PC-3 (cell line): ENCODE results near the gene TMEM14A. TPM values are rescaled to one million over a fixed set of nuclear protein-coding genes. Genes with fewer than 3 reads are reported as not detected.
"Not testable (repeated sequence)": the region's sequence is repeated elsewhere in the genome, so short reads cannot be mapped to it uniquely, and the experiment has no call there.

Source experiments
- ATAC-seq: fragments of 200-7000 bp; cut with Tn5 transposase; 2 replicates; pipeline ENCODE4 v1.9.1; 2020; ENCODE audit warnings: mild to moderate bottlenecking, moderate library complexity
- BruUV-seq: library from RNA; stranded (reverse); fragments of 400-500 nt; replicated peaks from 2 replicates; lab custom pipeline; 2021; lab: Mats Ljungman, UMichigan
- CTCF ChIA-PET: fragments of 300-600 bp; sonication (Branson Sonifier 250); formaldehyde crosslinking; loops from one replicate; lab custom pipeline; 2022; ENCODE audit warnings: antibody characterized with exemption; lab: Charles Lee
- POLR2A ChIA-PET: fragments of 300-600 bp; sonication (Branson Sonifier 250); formaldehyde crosslinking; loops from one replicate; lab custom pipeline; 2022; ENCODE audit warnings: antibody characterized with exemption; ENCODE audit not compliant: unreplicated experiment; lab: Charles Lee
- DNase-seq: peaks from one replicate; pipeline ENCODE4 v3.0.0-alpha.2; 2015
- H2AFZ ChIP-seq: fragments of 300-600 bp; sonication (generic); 2 replicates; pipeline ENCODE4 v1.6.0; 2016; ENCODE audit warnings: antibody characterized with exemption, low read length
- H3F3A ChIP-seq: fragments of 300-600 bp; sonication (generic); one replicate; pipeline ENCODE4 v1.6.0; 2017; ENCODE audit warnings: antibody characterized with exemption, low read length, control low read depth, mild to moderate bottlenecking; ENCODE audit not compliant: unreplicated experiment
- H3K27ac ChIP-seq: fragments of 300-600 bp; sonication (generic); 2 replicates; pipeline ENCODE4 v1.5.1; 2016; ENCODE audit warnings: mild to moderate bottlenecking, low read length
- H3K27me3 ChIP-seq: fragments of 300-600 bp; sonication (generic); 2 replicates; pipeline ENCODE4 v1.6.1; 2016; ENCODE audit warnings: low read length, mixed read lengths
- H3K36me3 ChIP-seq: fragments of 300-600 bp; sonication (generic); 2 replicates; pipeline ENCODE4 v1.6.1; 2016; ENCODE audit warnings: low read depth, mixed run types, low read length, mixed read lengths
- H3K4me1 ChIP-seq: fragments of 300-600 bp; sonication (generic); 2 replicates; pipeline ENCODE4 v1.5.1; 2016; ENCODE audit warnings: low read length; ENCODE audit not compliant: insufficient read depth
- H3K4me2 ChIP-seq: fragments of 300-600 bp; sonication (generic); 2 replicates; pipeline ENCODE4 v1.6.0; 2016; ENCODE audit warnings: low read length
- H3K4me3 ChIP-seq: fragments of 300-600 bp; sonication (generic); 2 replicates; pipeline ENCODE4 v1.5.1; 2016; ENCODE audit warnings: mild to moderate bottlenecking, low read length, mixed read lengths
- H3K79me2 ChIP-seq: fragments of 300-600 bp; sonication (generic); 2 replicates; pipeline ENCODE4 v1.6.1; 2017; ENCODE audit warnings: low read length, mixed read lengths
- H3K9ac ChIP-seq: fragments of 300-600 bp; sonication (generic); 2 replicates; pipeline ENCODE4 v1.6.0; 2016; ENCODE audit warnings: mild to moderate bottlenecking, low read length
- H3K9me2 ChIP-seq: fragments of 300-600 bp; sonication (generic); replicated peaks from 2 replicates; pipeline ENCODE4 v1.6.1; 2016; ENCODE audit warnings: mixed run types, low read length, mixed read lengths
- H3K9me3 ChIP-seq: fragments of 300-600 bp; sonication (generic); 2 replicates; pipeline ENCODE4 v1.6.1; 2016; ENCODE audit warnings: low read length, mixed read lengths
- H4K20me1 ChIP-seq: fragments of 300-600 bp; sonication (generic); 2 replicates; pipeline ENCODE4 v1.6.1; 2016; ENCODE audit warnings: low read length, mixed read lengths
- CTCF ChIP-seq: fragments of 300-600 bp; sonication (generic); conservative IDR thresholded peaks from 2 replicates; pipeline ENCODE4 v1.5.1; 2017; ENCODE audit warnings: antibody characterized with exemption, low read depth, mild to moderate bottlenecking, low read length
- EZH2 ChIP-seq: fragments of 300-600 bp; sonication (generic); IDR thresholded peaks from one replicate; pipeline ENCODE4 v1.6.1; 2017; ENCODE audit warnings: antibody characterized with exemption, mild to moderate bottlenecking, low read length; ENCODE audit not compliant: unreplicated experiment
- EZH2phosphoT487 ChIP-seq: fragments of 300-600 bp; sonication (generic); IDR thresholded peaks from 2 replicates; pipeline ENCODE4 v1.6.1; 2018; ENCODE audit warnings: mild to moderate bottlenecking, antibody characterized with exemption, low read length, borderline replicate concordance
- intact Hi-C: fragments of 100-400 bp; cut with micrococcal nuclease; formaldehyde crosslinking; loops from 2 replicates; pipeline ENCODE4 v1.9.0; 2023
- total RNA-seq: library from RNA; depleted of rRNA; stranded (reverse); fragments of >200 nt; gene quantifications from 2 replicates; pipeline ENCODE4 v1.2.3, GENCODE V29; 2014

Gene TMEM14A
- total RNA-seq, 1 experiment from 2014 or later: 65.4 TPM

GRCh38 chr6:52706001-52706400 is 35.1 kb downstream of the TMEM14A start:
- no peaks in the 10 kb centered on the region for H4K20me1 ChIP-seq
- DNase-seq: no peak
- H3K9ac ChIP-seq: no peak overlapping the region
- ATAC-seq: no peak
- TF ChIP-seq CTCF (no peak), EZH2phosphoT487 (no peak), EZH2 (no peak)
- no peaks in the 10 kb centered on the region for H3F3A ChIP-seq
- ChIA-PET POLR2A (no interaction called here), CTCF (no interaction called here)
- no peak overlapping the region for H3K4me3 ChIP-seq
- H3K27me3 ChIP-seq: no peaks in the 10 kb centered on the region
- H3K79me2 ChIP-seq: no peaks in the 10 kb centered on the region
- BruUV-seq: no TSS peak
- intact Hi-C loops: no loop called here
- H3K27ac ChIP-seq: no peak overlapping the region
- H3K9me2 ChIP-seq: no peaks in the 10 kb centered on the region
- no peaks in the 10 kb centered on the region for H3K36me3 ChIP-seq
- no peaks in the 10 kb centered on the region for H3K9me3 ChIP-seq
- no peak overlapping the region for H3K4me2 ChIP-seq
- no peaks in the 10 kb centered on the region for H3K4me1 ChIP-seq
- no peak overlapping the region for H2AFZ ChIP-seq

- H4K20me1 ChIP-seq: no peaks in the 10 kb centered on the region
- CTCF ChIA-PET: no interaction called here
- BruUV-seq: no TSS peak
- TF ChIP-seq CTCF (no peak), EZH2phosphoT487 (no peak), EZH2 (no peak)
- H3K79me2 ChIP-seq: no peaks in the 10 kb centered on the region
- intact Hi-C loops: no loop called here
- H3K27me3 ChIP-seq: no peaks in the 10 kb centered on the region
- H3K4me3 ChIP-seq: no peak overlapping the region
- no peaks in the 10 kb centered on the region for H3F3A ChIP-seq
- H3K36me3 ChIP-seq: no peaks in the 10 kb centered on the region
- H3K9me3 ChIP-seq: no peaks in the 10 kb centered on the region
- DNase-seq (no peak), ATAC-seq (no peak)
- POLR2A ChIA-PET: no interaction called here
- H3K4me2 ChIP-seq: no peak overlapping the region
- no peak overlapping the region for H3K27ac ChIP-seq
- H3K9ac ChIP-seq: no peak overlapping the region
- H3K9me2 ChIP-seq: no peaks in the 10 kb centered on the region
- H2AFZ ChIP-seq: no peak overlapping the region
- no peaks in the 10 kb centered on the region; the same call in 1 of the 2 replicates for H3K4me1 ChIP-seq
Measured at GRCh38 chr6:52707963-52708680, 37.2 kb downstream of the TMEM14A start.

GRCh38 chr6:52712136-52712535 is 41.2 kb downstream of the TMEM14A start:
- H3K4me1 ChIP-seq: no peaks in the 10 kb centered on the region; the same call in 1 of the 2 replicates
- POLR2A ChIA-PET: no interaction called here
- H3K36me3 ChIP-seq: no peaks in the 10 kb centered on the region
- intact Hi-C loops: no loop called here
- H3K4me2 ChIP-seq: no peak overlapping the region
- no peak overlapping the region for H3K9ac ChIP-seq
- no peaks in the 10 kb centered on the region for H3K79me2 ChIP-seq
- H3F3A ChIP-seq: no peaks in the 10 kb centered on the region
- H3K9me2 ChIP-seq: no peaks in the 10 kb centered on the region
- no peaks in the 10 kb centered on the region for H3K9me3 ChIP-seq
- H3K27ac ChIP-seq: no peak overlapping the region
- CTCF ChIA-PET: no interaction called here
- peak overlapping the region; percentile 38; the same call in 1 of the 2 replicates for H2AFZ ChIP-seq
- TF ChIP-seq CTCF (no peak), EZH2 (no peak), EZH2phosphoT487 (no peak)
- peak; percentile 49 for DNase-seq
- no peaks in the 10 kb centered on the region for H4K20me1 ChIP-seq
- no peaks in the 10 kb centered on the region for H3K27me3 ChIP-seq
- no TSS peak for BruUV-seq
- ATAC-seq: peak; percentile 87
- no peak overlapping the region for H3K4me3 ChIP-seq

GRCh38 chr6:52714761-52715160 is 43.8 kb downstream of the TMEM14A start:
- H3K4me1 ChIP-seq, POLR2A ChIA-PET, H3K4me3 ChIP-seq, intact Hi-C loops, H3K27ac ChIP-seq, ATAC-seq, H3K4me2 ChIP-seq, DNase-seq, H3K9me2 ChIP-seq, CTCF ChIA-PET, H3F3A ChIP-seq, H3K9me3 ChIP-seq, H3K36me3 ChIP-seq, H3K9ac ChIP-seq, H2AFZ ChIP-seq, BruUV-seq, H3K27me3 ChIP-seq, H3K79me2 ChIP-seq, H4K20me1 ChIP-seq: not testable (repeated sequence)
